Mesendoderm (in vitro differentiated cells): ENCODE results near the gene NEUROD1.

Experiments
- DNase-seq: peaks from one replicate; pipeline ENCODE4 v3.0.0; 2013
- H2AK5ac ChIP-seq: 2 replicates; pipeline ENCODE4 v1.6.1; 2013; ENCODE audit warnings: low read length, inconsistent platforms
- H2BK120ac ChIP-seq: 2 replicates; pipeline ENCODE4 v1.6.1; 2013; ENCODE audit warnings: low read depth, mild to moderate bottlenecking, low read length, moderate library complexity, mixed read lengths
- H2BK15ac ChIP-seq: replicated peaks from 2 replicates; pipeline ENCODE4 v1.6.1; 2013; ENCODE audit warnings: low read depth, mild to moderate bottlenecking, moderate library complexity
- H2BK5ac ChIP-seq: 2 replicates; pipeline ENCODE4 v1.6.1; 2013; ENCODE audit warnings: low read length, inconsistent platforms
- H3K18ac ChIP-seq: 2 replicates; pipeline ENCODE4 v1.6.1; 2013; ENCODE audit warnings: mild to moderate bottlenecking, low read length, mixed read lengths
- H3K23ac ChIP-seq: one replicate; pipeline ENCODE4 v1.6.1; 2013; ENCODE audit warnings: low read length
- H3K27ac ChIP-seq: 2 replicates; pipeline ENCODE4 v1.5.1; 2013; ENCODE audit warnings: low read depth, mild to moderate bottlenecking, inconsistent platforms, low read length, moderate library complexity
- H3K27me3 ChIP-seq: 2 replicates; pipeline ENCODE4 v1.6.1; 2013; ENCODE audit warnings: low read length, control low read depth, mild to moderate bottlenecking, inconsistent platforms; ENCODE audit not compliant: insufficient read depth, poor library complexity
- H3K36me3 ChIP-seq: 2 replicates; pipeline ENCODE4 v1.6.1; 2013; ENCODE audit warnings: low read length, inconsistent platforms; ENCODE audit not compliant: control insufficient read depth, insufficient read depth
- H3K4ac ChIP-seq: one replicate; pipeline ENCODE4 v1.6.1; 2013; ENCODE audit warnings: low read depth, mild to moderate bottlenecking, low read length, moderate library complexity
- H3K4me1 ChIP-seq: 2 replicates; pipeline ENCODE4 v1.6.1; 2013; ENCODE audit warnings: low read depth, low read length, inconsistent platforms; ENCODE audit not compliant: control insufficient read depth
- H3K4me2 ChIP-seq: 2 replicates; pipeline ENCODE4 v1.6.1; 2013; ENCODE audit warnings: low read length
- H3K4me3 ChIP-seq: 2 replicates; pipeline ENCODE4 v1.5.1; 2013; ENCODE audit warnings: mild to moderate bottlenecking, low read length
- H3K56ac ChIP-seq: one replicate; pipeline ENCODE4 v1.6.1; 2013; ENCODE audit warnings: low read length
- H3K79me1 ChIP-seq: 2 replicates; pipeline ENCODE4 v1.6.1; 2013; ENCODE audit warnings: low read length, inconsistent platforms
- H3K79me2 ChIP-seq: 2 replicates; pipeline ENCODE4 v1.6.1; 2013; ENCODE audit warnings: mild to moderate bottlenecking, low read length; ENCODE audit not compliant: control insufficient read depth, insufficient read depth
- H3K9ac ChIP-seq: 2 replicates; pipeline ENCODE4 v1.6.1; 2013; ENCODE audit warnings: low read length, inconsistent platforms
- H4K5ac ChIP-seq: one replicate; pipeline ENCODE4 v1.6.1; 2013; ENCODE audit warnings: low read length
- H4K8ac ChIP-seq: one replicate; pipeline ENCODE4 v1.6.1; 2013; ENCODE audit warnings: low read depth, mild to moderate bottlenecking, control low read depth, low read length, moderate library complexity
- WGBS: extraction: QIAGEN DNeasy Blood & Tissue Kit; methylation state at CpG from one replicate; pipeline ENCODE4 v1.1.7; 2013; ENCODE audit warnings: low lambda C conversion rate, missing lambda C conversion rate; ENCODE audit not compliant: insufficient coverage; ENCODE audit errors: extremely low coverage; 5-methylcytosine and 5-hydroxymethylcytosine counted together

Gene NEUROD1

GRCh38 chr2:181656450-181657291 is 23.6 kb downstream of the NEUROD1 start, which contains the start of gene CERKL:
Gene CERKL, minus strand, starts transcription at chr2:181657105. Its CDS starts 99 bp downstream, at chr2:181657006.
- Histone ChIP-seq H3K18ac (no peak within 1 kb of the TSS), H3K56ac (peak within 1 kb of the TSS; percentile 74), H2BK120ac (no peak within 1 kb of the TSS), H3K27me3 (peaks cover 30% of the 10 kb centered on the region), H3K4me1 (peaks cover 5% of the 10 kb centered on the region), H3K4ac (no peak within 1 kb of the TSS), H3K9ac (peak within 1 kb of the TSS; percentile 35), H3K23ac (no peak within 1 kb of the TSS), H2BK5ac (no peak within 1 kb of the TSS), H3K79me1 (no peaks in the 10 kb centered on the region), H3K27ac (no peak within 1 kb of the TSS), H3K79me2 (no peaks in the 10 kb centered on the region), H3K36me3 (no peaks in the 10 kb centered on the region), H3K4me3 (peak within 1 kb of the TSS; percentile 52), H2BK15ac (no peak within 1 kb of the TSS), H2AK5ac (no peak within 1 kb of the TSS), H4K8ac (no peak within 1 kb of the TSS), H3K4me2 (peak within 1 kb of the TSS; percentile 91), H4K5ac (no peak within 1 kb of the TSS)
- WGBS = no CpG with 5 or more reads among the region's 70 CpGs
- DNase-seq = peak; percentile 82

DNA sequence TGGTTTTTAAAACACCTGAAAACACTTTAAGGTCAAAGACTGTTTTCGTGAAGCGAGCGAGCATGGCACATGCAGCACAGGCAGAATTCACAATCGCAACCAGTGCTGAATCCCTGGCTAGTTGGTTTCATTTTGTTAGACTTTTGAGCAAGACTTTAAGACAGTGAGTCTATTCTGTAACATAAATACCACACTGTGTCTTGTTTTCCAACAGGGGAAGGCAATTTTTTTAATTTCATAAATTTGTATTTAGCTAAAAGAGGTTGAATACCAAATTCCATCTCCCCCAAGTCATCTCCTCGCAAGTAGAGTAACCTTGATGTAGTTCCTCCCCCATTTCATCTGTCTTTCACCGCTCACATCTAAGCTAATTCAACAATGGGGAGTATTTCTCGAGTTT is 24.8 kb downstream of the NEUROD1 start:
- Histone ChIP-seq H3K4me3 (no peak overlapping the region), H3K27me3 (peaks cover 26% of the 10 kb centered on the region)
- no CpG with 5 or more reads among the region's 7 CpGs for WGBS

DNA sequence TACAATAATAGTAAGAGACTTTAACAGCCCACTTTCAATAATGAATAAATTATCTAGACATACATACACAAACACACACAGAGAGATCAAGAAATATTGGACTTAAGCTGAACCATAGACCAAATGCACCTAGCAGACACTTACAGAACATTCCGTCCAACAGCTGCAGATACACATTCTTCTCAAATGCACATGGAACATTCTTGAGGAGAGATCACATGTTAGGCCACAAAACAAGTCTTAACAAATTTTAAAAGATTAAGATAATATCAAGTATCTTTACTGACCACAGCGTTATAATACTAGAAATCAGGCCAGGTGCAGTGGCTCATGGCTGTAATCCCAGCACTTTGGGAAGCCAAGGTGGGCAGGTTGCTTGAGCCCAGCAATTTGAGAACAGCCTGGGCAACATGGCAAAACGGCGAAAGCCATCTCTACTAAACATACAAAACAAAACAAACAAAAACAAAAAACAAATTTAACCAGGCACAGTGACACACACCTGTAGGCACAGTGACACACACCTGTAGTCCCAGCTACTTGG is 30.8 kb downstream of the NEUROD1 start:
- Histone ChIP-seq H2BK5ac (no peak overlapping the region), H3K79me2 (no peaks in the 10 kb centered on the region), H3K56ac (no peak overlapping the region), H3K79me1 (no peaks in the 10 kb centered on the region), H2AK5ac (no peak overlapping the region), H3K27me3 (peaks cover 1% of the 10 kb centered on the region), H3K18ac (no peak overlapping the region), H3K27ac (no peak overlapping the region), H3K36me3 (no peaks in the 10 kb centered on the region), H4K5ac (no peak overlapping the region), H2BK15ac (no peak overlapping the region), H3K4ac (no peak overlapping the region), H3K4me3 (no peak overlapping the region), H3K4me2 (no peak overlapping the region), H4K8ac (no peak overlapping the region), H3K9ac (no peak overlapping the region), H2BK120ac (no peak overlapping the region), H3K23ac (no peak overlapping the region), H3K4me1 (no peaks in the 10 kb centered on the region)
- WGBS = no CpG with 5 or more reads among the region's 4 CpGs
- no peak for DNase-seq

More for the DNA sequence above, 24.8 kb downstream of the NEUROD1 start:
- Histone ChIP-seq H2BK120ac (no peak overlapping the region), H2BK15ac (no peak overlapping the region), H3K79me1 (no peaks in the 10 kb centered on the region), H3K4me1 (peaks cover 5% of the 10 kb centered on the region), H2AK5ac (no peak overlapping the region), H3K18ac (no peak overlapping the region), H3K36me3 (no peaks in the 10 kb centered on the region), H3K4me2 (no peak overlapping the region), H3K56ac (no peak overlapping the region), H4K8ac (no peak overlapping the region), H3K23ac (no peak overlapping the region), H3K9ac (no peak overlapping the region), H4K5ac (no peak overlapping the region), H3K27ac (no peak overlapping the region), H3K79me2 (no peaks in the 10 kb centered on the region), H2BK5ac (no peak overlapping the region), H3K4ac (no peak overlapping the region)
- DNase-seq = no peak

DNA sequence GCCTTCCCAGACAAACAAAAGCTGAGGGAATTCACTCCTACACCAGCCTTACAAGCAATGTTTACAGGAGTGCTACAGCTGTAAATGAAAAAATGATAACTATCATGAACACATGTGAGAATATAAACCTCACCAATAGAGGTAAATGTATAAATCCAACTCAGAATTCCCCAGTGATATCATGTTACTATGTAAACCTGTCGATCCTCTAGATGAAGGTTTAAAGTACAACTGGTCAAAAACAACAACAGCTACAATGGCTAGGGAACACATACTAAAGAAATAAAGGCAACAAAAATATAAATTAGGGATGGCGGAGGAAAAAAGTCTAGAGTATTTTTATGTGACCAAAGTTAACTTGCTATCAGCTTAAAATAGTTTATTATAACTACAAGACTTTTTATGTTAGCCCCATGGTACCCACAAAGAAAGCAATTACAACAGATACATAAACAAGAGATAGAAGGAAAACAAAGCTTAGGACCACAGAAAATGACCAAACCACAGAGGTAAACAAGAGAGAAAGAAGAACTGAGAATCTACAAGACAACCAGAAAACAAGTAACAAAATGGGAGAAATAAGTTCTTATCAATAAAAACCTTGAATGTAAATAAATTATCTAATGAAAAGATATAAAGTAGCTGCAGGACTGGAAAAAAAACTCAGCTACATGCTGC is 31.7 kb downstream of the NEUROD1 start:
- Histone ChIP-seq H3K79me2 (no peaks in the 10 kb centered on the region), H3K18ac (no peak overlapping the region), H3K27ac (no peak overlapping the region), H4K8ac (no peak overlapping the region), H3K27me3 (no peaks in the 10 kb centered on the region), H3K9ac (no peak overlapping the region), H3K4ac (no peak overlapping the region), H3K4me3 (no peak overlapping the region), H2AK5ac (no peak overlapping the region), H4K5ac (no peak overlapping the region), H3K4me1 (no peaks in the 10 kb centered on the region), H3K36me3 (no peaks in the 10 kb centered on the region), H3K23ac (no peak overlapping the region), H2BK5ac (no peak overlapping the region), H2BK15ac (no peak overlapping the region), H3K4me2 (no peak overlapping the region), H3K56ac (no peak overlapping the region), H2BK120ac (no peak overlapping the region), H3K79me1 (no peaks in the 10 kb centered on the region)
- WGBS = no CpG with 5 or more reads among the region's 2 CpGs
- no peak for DNase-seq

GRCh38 chr2:181646415-181646987 is 33.8 kb downstream of the NEUROD1 start:
- Histone ChIP-seq H3K4me2 (no peak overlapping the region), H4K8ac (no peak overlapping the region), H3K79me2 (no peaks in the 10 kb centered on the region), H3K9ac (no peak overlapping the region), H2AK5ac (no peak overlapping the region), H3K27me3 (no peaks in the 10 kb centered on the region), H4K5ac (no peak overlapping the region), H3K56ac (no peak overlapping the region), H2BK5ac (no peak overlapping the region), H3K4ac (no peak overlapping the region), H3K18ac (no peak overlapping the region), H2BK15ac (no peak overlapping the region), H3K36me3 (no peaks in the 10 kb centered on the region), H3K27ac (no peak overlapping the region), H2BK120ac (no peak overlapping the region), H3K4me3 (no peak overlapping the region), H3K4me1 (no peaks in the 10 kb centered on the region), H3K79me1 (no peaks in the 10 kb centered on the region), H3K23ac (no peak overlapping the region)
- no CpG with 5 or more reads among the region's 1 CpG for WGBS
- DNase-seq = no peak
